GM21619 (cell line): ENCODE data around the gene ZEB2.
A peak's percentile ranks its signal among the peaks of the same experiment; 100 is the strongest.

Source experiments
- ATAC-seq: cut with Tn5 transposase; IDR thresholded peaks from one replicate; pipeline ENCODE4 v1.9.1; 2021; ENCODE audit not compliant: unreplicated experiment

ZEB2 gene

GRCh38 chr2:144513388-144514101 is 6.4 kb downstream of the ZEB2 start:
- no peak for ATAC-seq

DNA sequence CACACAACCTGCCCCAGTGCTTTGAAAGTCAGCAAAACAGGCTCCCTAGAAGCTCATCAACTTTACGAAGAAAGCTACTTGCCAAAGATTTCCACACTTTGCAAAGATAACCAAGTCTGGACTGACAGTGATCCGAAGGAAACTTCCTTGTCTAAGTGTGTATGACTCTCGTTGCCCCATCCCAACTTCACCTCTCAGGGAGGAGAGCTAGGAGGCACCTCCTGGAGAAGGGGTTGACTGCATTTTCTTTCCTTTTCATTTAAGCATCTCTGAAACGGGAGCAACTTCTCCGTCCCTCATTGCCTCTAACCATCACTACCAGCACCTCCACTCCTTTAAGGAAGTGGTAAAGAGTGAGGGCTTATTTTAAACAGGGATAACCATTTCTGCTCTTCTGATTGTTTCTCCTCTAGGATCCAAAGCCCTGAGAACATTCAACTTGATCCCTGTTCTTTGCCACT is 7.0 kb downstream of the ZEB2 start:
- ATAC-seq = no peak

- ATAC-seq = no peak
Measured at GRCh38 chr2:144512470-144512869, 7.4 kb downstream of the ZEB2 start.

DNA sequence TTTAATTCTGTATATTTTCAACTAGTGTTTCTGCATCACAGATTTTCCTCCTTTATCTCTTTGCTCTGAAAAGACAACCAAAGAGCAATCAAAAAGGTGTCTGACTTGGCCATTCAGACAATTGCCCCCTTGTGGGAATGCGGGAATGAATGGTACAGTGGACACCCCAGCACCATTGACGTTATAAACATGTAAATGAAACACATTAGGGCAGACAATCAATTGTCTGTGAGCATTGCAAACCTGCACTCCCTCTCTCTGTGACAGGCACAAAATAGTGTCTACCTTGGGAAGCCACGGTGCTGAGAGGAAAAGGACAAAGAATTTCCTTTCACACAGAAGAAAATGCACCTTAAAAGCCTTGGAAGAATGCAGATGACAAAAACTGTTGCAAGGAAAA is 8.0 kb downstream of the ZEB2 start:
- no peak for ATAC-seq

DNA sequence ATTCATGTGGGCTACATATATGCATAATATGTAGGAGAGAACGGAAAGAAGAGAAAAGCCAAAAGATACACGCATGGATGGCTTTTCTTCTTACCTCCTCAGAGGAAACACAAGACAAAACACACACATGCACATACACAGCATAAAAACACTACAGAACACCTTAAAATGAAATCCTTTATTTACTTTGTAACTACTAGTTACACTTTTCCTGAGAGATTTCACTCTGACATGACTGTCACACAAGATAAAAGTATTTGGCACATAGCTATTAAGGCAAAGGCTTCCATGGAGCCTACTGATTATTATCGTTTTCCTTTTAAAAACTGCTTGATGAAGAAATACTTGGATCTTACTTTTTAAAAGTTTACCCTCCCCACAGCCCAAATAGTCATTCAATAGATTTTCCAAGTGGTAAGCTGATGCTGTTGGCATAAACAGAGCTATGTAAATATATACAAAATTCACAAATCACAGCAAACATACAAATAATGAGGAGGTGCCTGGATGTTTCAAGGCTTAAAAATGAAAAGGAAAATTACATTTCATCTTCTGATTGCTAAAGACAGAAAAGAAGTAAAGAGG is 8.6 kb downstream of the ZEB2 start:
- no peak for ATAC-seq

GRCh38 chr2:144510294-144510991 is 9.5 kb downstream of the ZEB2 start:
- ATAC-seq = peak; percentile 74

- no peak for ATAC-seq
Measured at GRCh38 chr2:144509879-144510221, 10.1 kb downstream of the ZEB2 start.

DNA sequence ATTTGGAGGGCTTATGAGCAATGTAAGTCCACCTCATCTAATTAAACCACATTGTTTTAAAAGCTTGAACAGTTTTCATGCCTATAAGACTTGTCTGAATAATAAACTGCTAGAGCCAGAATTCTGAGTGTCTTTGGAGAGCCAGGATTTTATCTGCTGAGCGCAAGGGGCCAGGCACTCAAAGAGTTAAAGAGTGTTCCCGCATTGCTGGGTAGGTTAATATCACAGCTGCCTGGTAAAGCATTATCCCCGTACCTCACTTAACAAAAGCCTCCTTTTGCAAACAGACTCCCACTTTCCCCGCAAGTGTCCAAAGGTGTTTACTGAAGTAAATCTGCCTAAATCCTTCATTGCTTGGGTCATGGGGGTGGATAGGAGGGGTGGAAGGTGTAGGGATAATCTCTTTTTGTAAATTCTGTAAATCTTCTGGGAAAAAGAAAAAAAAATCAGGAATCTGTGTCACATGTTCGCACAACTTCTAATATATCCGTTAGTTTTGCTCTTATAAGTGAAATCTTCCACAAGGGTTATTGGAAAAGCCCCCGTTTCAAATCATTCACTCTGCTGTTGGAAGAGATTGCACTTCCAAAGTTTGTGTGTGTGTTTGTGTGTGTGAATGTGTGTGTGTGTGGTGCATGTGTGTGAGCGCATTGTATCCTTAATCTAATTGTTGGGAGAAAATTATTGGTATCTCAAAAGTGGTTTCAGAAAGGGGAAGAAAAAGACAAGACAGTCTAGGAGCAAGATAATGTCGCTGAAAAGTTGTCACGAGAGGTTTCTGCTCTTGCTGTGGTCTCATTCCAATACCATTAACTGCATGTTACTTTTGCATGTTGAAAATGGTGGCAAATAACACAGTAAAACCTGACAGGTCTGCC is 10.7 kb downstream of the ZEB2 start:
- no peak for ATAC-seq

DNA sequence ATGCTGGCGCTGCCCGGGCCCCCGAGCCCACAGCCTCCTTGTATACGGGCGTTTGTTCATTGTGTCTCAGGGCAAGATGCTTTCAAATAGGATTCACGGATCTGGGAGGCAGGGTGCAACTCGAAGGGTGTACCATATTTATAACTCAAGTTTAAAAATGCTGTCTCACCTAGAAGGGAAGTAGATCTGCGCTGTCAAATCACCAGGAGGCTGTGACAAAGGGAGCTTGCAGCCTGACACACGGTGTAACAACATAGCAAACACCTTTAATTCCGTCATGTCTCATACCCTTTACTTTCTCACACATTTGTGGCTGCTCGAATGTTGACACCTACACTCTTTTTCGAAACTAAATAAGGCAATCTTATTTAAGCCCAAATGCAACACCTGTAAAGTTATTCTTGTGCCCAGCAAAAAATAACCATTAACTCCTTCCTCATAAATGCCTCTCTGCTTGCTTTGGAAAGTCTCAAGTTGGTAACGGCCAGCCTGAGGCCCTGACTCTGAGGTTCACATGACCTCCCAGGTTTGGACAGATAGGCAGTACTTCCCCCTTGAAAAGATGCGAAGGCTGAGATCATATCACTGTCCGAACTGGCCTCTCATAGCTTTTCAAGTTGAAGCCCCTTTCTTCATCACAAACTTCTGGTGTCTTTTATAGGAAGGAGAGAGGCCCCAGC is 11.6 kb downstream of the ZEB2 start:
- ATAC-seq = no peak

GRCh38 chr2:144507441-144508171 is 12.3 kb downstream of the ZEB2 start:
- ATAC-seq = no peak

GRCh38 chr2:144505245-144505831 is 14.6 kb downstream of the ZEB2 start:
- no peak for ATAC-seq

DNA sequence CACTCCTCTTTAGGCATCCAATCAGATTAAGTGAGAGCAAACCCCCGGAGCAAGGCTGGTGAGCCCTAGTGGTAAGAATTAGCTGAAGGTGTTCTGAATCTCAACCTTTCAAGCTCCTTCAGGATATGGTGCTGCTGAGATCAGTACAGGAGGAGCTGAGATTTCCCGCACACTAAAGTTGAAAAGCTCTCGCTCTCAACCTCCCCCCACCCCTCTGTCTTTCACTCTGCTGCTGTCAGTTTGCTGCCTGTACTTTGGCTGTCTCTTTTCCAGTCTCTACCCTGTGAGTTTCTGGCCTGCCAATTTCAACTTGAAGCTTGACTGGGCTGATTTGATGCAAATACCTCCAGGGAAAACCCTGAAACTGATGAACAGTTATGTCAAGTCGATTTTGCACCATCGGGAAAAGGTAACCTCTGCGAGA is 15.7 kb downstream of the ZEB2 start:
- no peak for ATAC-seq

- no peak for ATAC-seq
Measured at GRCh38 chr2:144503242-144503641, 16.7 kb downstream of the ZEB2 start.

DNA sequence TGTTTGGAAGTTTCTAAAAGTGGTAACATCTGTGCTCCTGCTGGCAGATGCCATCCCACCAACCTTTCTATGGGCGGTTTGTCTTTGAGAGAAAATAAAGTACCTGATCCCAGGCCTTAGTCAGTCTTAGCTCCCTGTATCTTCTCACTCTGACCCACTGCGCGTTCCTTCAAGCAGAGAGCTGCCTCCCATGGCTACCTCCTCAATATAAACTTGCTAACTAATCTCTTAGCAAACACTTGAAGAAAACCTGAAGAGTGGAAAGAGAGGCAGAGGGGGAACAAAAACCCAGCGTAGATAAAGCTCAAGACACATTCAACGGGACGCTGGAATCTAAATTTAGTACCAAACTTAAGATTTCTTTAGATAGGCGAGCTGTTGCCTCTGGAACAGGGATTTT is 17.6 kb downstream of the ZEB2 start:
- ATAC-seq = no peak

GRCh38 chr2:144501627-144502026 is 18.3 kb downstream of the ZEB2 start:
- no peak for ATAC-seq

DNA sequence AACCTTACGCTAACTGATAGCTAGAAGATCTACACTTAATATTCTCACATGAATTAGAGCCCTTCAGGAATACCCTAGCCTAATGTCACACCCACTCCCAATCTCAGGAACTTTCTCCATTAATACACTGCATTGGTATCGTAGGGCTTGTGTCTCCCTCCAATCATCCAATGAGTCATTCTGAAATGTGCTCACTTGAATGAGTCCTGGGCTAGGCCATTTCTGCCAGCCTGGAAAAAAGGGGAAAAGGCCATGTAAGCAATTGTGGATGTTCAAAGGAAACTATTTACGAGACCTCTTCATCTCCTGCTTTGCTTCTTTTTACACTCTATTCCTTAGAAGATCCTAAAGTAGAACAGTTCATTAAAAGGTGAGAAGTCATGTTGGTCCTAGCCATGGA is 18.8 kb downstream of the ZEB2 start:
- ATAC-seq = no peak

GRCh38 chr2:144500563-144500962 is 19.4 kb downstream of the ZEB2 start:
- ATAC-seq = no peak

- ATAC-seq = no peak
Measured at GRCh38 chr2:144498277-144498676, 21.6 kb downstream of the ZEB2 start.

DNA sequence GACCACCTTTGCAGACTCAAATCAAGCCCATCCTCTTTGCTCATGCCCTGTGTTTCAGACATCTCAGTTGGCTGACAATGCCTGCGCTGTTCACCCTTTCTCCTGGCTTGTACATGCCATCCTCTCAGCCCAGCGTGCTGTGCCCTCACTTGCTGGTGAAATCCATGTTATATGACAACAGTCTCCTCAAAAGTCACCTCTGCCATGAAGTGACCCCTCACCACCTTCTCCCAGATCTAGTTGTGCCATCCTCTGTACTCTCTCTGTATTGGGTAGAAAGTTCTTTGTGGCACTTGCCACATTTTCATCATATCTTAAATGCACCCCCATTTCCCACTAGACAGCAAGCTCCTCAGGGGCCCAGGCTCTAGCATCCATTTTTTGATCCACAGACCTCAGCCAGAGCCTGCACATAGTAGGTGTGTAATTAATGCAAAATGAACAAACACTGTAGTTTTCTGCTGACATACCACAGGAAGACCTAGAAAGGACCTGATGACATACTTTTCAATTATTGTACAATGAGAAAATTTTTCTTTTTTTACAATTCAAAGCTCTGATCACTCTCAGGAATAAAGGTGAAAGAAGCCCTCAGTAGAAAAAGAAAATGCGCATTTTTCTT is 22.8 kb downstream of the ZEB2 start:
- no peak for ATAC-seq
